WTC11 (cell line): Measurements from ENCODE around the gene CAVIN1. TPM values are rescaled to one million over a fixed set of nuclear protein-coding genes. Genes with fewer than 3 reads are reported as not detected.

Experiments
- ATAC-seq: fragments of 200-7000 bp; cut with Tn5 transposase; 2 replicates; pipeline ENCODE4 v1.10.0; 2021; ENCODE audit warnings: mild to moderate bottlenecking, moderate library complexity
- CTCF ChIA-PET: fragments of 300-600 bp; sonication (Branson Sonifier 250); formaldehyde crosslinking; loops from one replicate; lab custom pipeline; 2021; ENCODE audit warnings: antibody characterized with exemption; lab: Charles Lee
- POLR2A ChIA-PET: fragments of 350-600 bp; sonication (Branson Sonifier 250); formaldehyde crosslinking; loops from one replicate; lab custom pipeline; 2021; ENCODE audit warnings: antibody characterized with exemption; lab: Charles Lee
- DNase-seq: peaks from one replicate; pipeline ENCODE4 v3.0.0; 2021; ENCODE audit warnings: low spot score
- H3K27ac Mint-ChIP-seq: 2 replicates; pipeline ENCODE4 v1.8.0; 2021; ENCODE audit warnings: mixed read lengths
- H3K27me3 Mint-ChIP-seq: 2 replicates; pipeline ENCODE4 v1.8.0; 2021; ENCODE audit warnings: low read depth, mild to moderate bottlenecking, moderate library complexity, mixed read lengths
- H3K36me3 Mint-ChIP-seq: 2 replicates; pipeline ENCODE4 v1.8.0; 2021; ENCODE audit warnings: mixed read lengths
- H3K4me1 Mint-ChIP-seq: 2 replicates; pipeline ENCODE4 v1.8.0; 2022; ENCODE audit warnings: mixed read lengths
- H3K4me3 Mint-ChIP-seq: 2 replicates; pipeline ENCODE4 v1.8.0; 2021; ENCODE audit warnings: mild to moderate bottlenecking, moderate library complexity, mixed read lengths
- H3K9me3 Mint-ChIP-seq: 2 replicates; pipeline ENCODE4 v1.8.0; 2021; ENCODE audit warnings: mixed read lengths
- ATF3 ChIP-seq: sonication (generic); formaldehyde crosslinking; conservative IDR thresholded peaks from 2 replicates; pipeline ENCODE4 v1.8.1; 2022; ENCODE audit warnings: mild to moderate bottlenecking, missing genetic modification reagents
- CDX4 ChIP-seq: fragments of 250-450 bp; sonication (Bioruptor Pico); IDR thresholded peaks from 2 replicates; pipeline ENCODE4 v1.9.0; 2021; ENCODE audit warnings: moderate library complexity, mild to moderate bottlenecking, inconsistent platforms, borderline replicate concordance
- CREM ChIP-seq: sonication (generic); formaldehyde crosslinking; IDR thresholded peaks from 2 replicates; pipeline ENCODE4 v1.8.1; 2022; ENCODE audit warnings: mild to moderate bottlenecking, missing genetic modification reagents, moderate library complexity
- ERG ChIP-seq: fragments of 250-450 bp; sonication (Bioruptor Pico); IDR thresholded peaks from 2 replicates; pipeline ENCODE4 v1.8.0; 2021; ENCODE audit warnings: mild to moderate bottlenecking
- IRF1 ChIP-seq: sonication (generic); formaldehyde crosslinking; IDR thresholded peaks from 2 replicates; pipeline ENCODE4 v1.8.0; 2023; ENCODE audit warnings: missing genetic modification reagents
- JAZF1 ChIP-seq: fragments of 250-450 bp; sonication (Bioruptor Pico); IDR thresholded peaks from 2 replicates; pipeline ENCODE4 v1.9.0; 2021; ENCODE audit warnings: moderate library complexity, mild to moderate bottlenecking, inconsistent platforms
- KAT7 ChIP-seq: sonication (generic); formaldehyde crosslinking; IDR thresholded peaks from 2 replicates; pipeline ENCODE4 v1.8.1; 2023; ENCODE audit warnings: missing genetic modification reagents, mild to moderate bottlenecking, borderline replicate concordance
- MAX ChIP-seq: sonication (generic); formaldehyde crosslinking; IDR thresholded peaks from 2 replicates; pipeline ENCODE4 v1.8.0; 2022; ENCODE audit warnings: mild to moderate bottlenecking, missing genetic modification reagents
- MYBL2 ChIP-seq: sonication (generic); formaldehyde crosslinking; IDR thresholded peaks from 2 replicates; pipeline ENCODE4 v1.8.1; 2023; ENCODE audit warnings: mild to moderate bottlenecking, moderate library complexity, missing genetic modification reagents
- NFE2L1 ChIP-seq: sonication (generic); formaldehyde crosslinking; IDR thresholded peaks from 2 replicates; pipeline ENCODE4 v1.8.1; 2023; ENCODE audit warnings: missing genetic modification reagents
- NR3C1 ChIP-seq: sonication (generic); formaldehyde crosslinking; conservative IDR thresholded peaks from 2 replicates; pipeline ENCODE4 v1.8.1; 2023; ENCODE audit warnings: low read depth, mild to moderate bottlenecking, missing genetic modification reagents
- ZBTB43 ChIP-seq: sonication (generic); formaldehyde crosslinking; IDR thresholded peaks from 2 replicates; pipeline ENCODE4 v1.8.1; 2023; ENCODE audit warnings: mild to moderate bottlenecking, missing genetic modification reagents
- ZNF138 ChIP-seq: sonication (generic); formaldehyde crosslinking; conservative IDR thresholded peaks from 2 replicates; pipeline ENCODE4 v1.8.1; 2022; ENCODE audit warnings: mild to moderate bottlenecking, moderate library complexity, missing genetic modification reagents
- ZNF281 ChIP-seq: sonication (generic); formaldehyde crosslinking; IDR thresholded peaks from 2 replicates; pipeline ENCODE4 v1.8.0; 2023; ENCODE audit warnings: mild to moderate bottlenecking, missing genetic modification reagents
- total RNA-seq: library from RNA; stranded (reverse); gene quantifications from 3 replicates; pipeline ENCODE4 v1.2.3, GENCODE V29; 2021

Gene CAVIN1
- total RNA-seq, 1 experiment from 2014 or later: 24.6 TPM

- POLR2A ChIA-PET: no interaction called here
Measured at GRCh38 chr17:42438600-42439567, 15.8 kb upstream of the CAVIN1 start.

GRCh38 chr17:42436391-42436790, 13.3 kb upstream of the CAVIN1 start:
- TF ChIP-seq JAZF1 (CRISPR knock-in tag) (no peak), ATF3 (CRISPR knock-in tag) (no peak), CDX4 (CRISPR knock-in tag) (no peak), NFE2L1 (CRISPR knock-in tag) (no peak), ZNF281 (CRISPR knock-in tag) (no peak), CREM (no peak), MYBL2 (CRISPR knock-in tag) (no peak), ZBTB43 (CRISPR knock-in tag) (no peak), IRF1 (CRISPR knock-in tag) (no peak), MAX (CRISPR knock-in tag) (no peak), ERG (no peak), NR3C1 (CRISPR knock-in tag) (no peak), KAT7 (CRISPR knock-in tag) (no peak)
- TF ChIP-seq, all 79 proteins: peak for 0
- no peak overlapping the region for H3K4me3 Mint-ChIP-seq
- no peaks in the 10 kb centered on the region for H3K27me3 Mint-ChIP-seq
- peaks cover 10% of the 10 kb centered on the region for H3K4me1 Mint-ChIP-seq
- no peak overlapping the region for H3K27ac Mint-ChIP-seq
- no peaks in the 10 kb centered on the region for H3K9me3 Mint-ChIP-seq
- POLR2A ChIA-PET: no interaction called here
- no peaks in the 10 kb centered on the region for H3K36me3 Mint-ChIP-seq
- no peak for DNase-seq
- no peak for ATAC-seq
- CTCF ChIA-PET: interaction anchor here (1.5 to 3.6 kb wide), 3 partner anchors 9 to 91 kb away, joined by 3 to 11 read pairs (median 6); no protein-coding TSS in a partner anchor

More at GRCh38 chr17:42438600-42439567, 15.8 kb upstream of the CAVIN1 start:
- DNase-seq (peak; percentile 50), ATAC-seq (peak; percentile 64)
- Mint-ChIP-seq H3K27ac (no peak overlapping the region), H3K4me1 (peaks cover 8% of the 10 kb centered on the region), H3K4me3 (no peak overlapping the region), H3K9me3 (no peaks in the 10 kb centered on the region), H3K27me3 (no peaks in the 10 kb centered on the region), H3K36me3 (no peaks in the 10 kb centered on the region)
- CTCF ChIA-PET: interaction anchor here (0.6 to 1.7 kb wide), 18 partner anchors 8 to 520 kb away, joined by 3 to 12 read pairs (median 4); partner anchors contain the start of genes ACLY and CAVIN1
- TF ChIP-seq JAZF1 (CRISPR knock-in tag) (no peak), ZNF138 (CRISPR knock-in tag) (no peak)
